ENCODE measurements around the gene B4GALT7. TPM values are rescaled to one million over a fixed set of nuclear protein-coding genes. Genes with fewer than 3 reads are reported as not detected.

B4GALT7 gene
- polyA plus RNA-seq, 1 of the 3 experiments (the other 2 are of a cell fraction): 37.5 TPM

DNA sequence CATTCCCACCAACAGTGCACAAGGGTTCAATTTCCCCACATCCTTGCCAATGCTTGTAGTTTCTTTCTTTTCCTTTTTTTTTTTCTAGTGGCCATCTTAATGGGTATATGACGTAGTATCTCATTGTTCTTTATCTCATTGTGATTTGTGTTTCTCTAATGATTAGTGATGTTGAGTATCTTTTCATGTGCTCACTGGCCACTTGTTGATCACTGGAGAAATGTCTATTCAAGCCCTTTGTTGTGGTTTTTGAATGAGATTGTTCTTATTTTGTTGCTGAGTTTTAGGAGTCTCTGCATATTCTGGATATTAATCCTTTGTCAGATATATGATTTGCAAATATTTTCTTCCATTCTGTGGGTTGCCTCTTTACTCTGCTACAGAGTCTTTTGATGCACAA, 9.5 kb upstream of the B4GALT7 start (continued):
- TF ChIP-seq, protein P1, sequence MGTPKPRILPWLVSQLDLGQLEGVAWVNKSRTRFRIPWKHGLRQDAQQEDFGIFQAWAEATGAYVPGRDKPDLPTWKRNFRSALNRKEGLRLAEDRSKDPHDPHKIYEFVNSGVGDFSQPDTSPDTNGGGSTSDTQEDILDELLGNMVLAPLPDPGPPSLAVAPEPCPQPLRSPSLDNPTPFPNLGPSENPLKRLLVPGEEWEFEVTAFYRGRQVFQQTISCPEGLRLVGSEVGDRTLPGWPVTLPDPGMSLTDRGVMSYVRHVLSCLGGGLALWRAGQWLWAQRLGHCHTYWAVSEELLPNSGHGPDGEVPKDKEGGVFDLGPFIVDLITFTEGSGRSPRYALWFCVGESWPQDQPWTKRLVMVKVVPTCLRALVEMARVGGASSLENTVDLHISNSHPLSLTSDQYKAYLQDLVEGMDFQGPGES (IDR thresholded peaks at IDR 0.05; ENCODE audit: low read depth, low read length): no peak
- TF ChIP-seq YY1 (IDR thresholded peaks at IDR 0.05; ENCODE audit: low read depth): no peak
- no peak for TF ChIP-seq RCOR1 (IDR thresholded peaks at IDR 0.05; ENCODE audit: low read length)
- TF ChIP-seq TEAD4 (IDR thresholded peaks at IDR 0.05; ENCODE audit: borderline replicate concordance, insufficient read depth): no peak

DNA sequence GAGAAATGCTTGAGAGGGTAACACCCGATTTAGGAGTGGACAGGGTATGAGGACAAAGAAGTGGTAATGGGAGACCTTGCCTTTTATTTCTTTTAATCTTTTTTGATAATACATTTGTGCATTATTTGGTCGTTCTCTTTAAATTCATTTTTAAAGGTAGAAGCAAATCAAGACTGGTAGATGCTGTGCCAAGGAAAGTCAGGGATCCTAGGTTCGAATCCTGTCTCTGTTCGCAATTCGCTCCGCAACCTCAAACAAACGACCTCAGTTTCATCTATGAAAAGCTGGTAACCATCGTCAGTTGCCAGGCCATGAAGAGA, 8.3 kb upstream of the B4GALT7 start:
- no peak for DNase-seq
- ChIA-PET POLR2A (interaction anchor here (1.4 kb wide), 1 partner anchor 16 kb away, joined by 4 read pairs; no protein-coding TSS in a partner anchor), CTCF (no interaction called here)
- Histone ChIP-seq H3K36me3 (replicated peaks in 1 of 2; ENCODE audit: control insufficient read depth in 1 of 2, insufficient read depth in 2 of 2, low read length in 1 of 2) (peaks cover 32 to 36% of the 10 kb centered on the region in 2 experiments), H3K4me2 (peak overlapping the region; percentile 77), H3K27ac (ENCODE audit: low read depth in 2 of 2, low read length in 1 of 2) (no peak overlapping the region), H3K9me2 (no peaks in the 10 kb centered on the region), H3K9ac (no peak overlapping the region; the same call in 1 of the 2 replicates), H3K9me3 (no peaks in the 10 kb centered on the region), H3F3A (replicated peaks; ENCODE audit: insufficient read depth) (peaks cover 9% of the 10 kb centered on the region), H3K4me1 (ENCODE audit: control insufficient read depth in 1 of 2, insufficient read depth in 2 of 2, low read depth in 1 of 2, low read length in 1 of 2) (peaks cover 7 to 9% of the 10 kb centered on the region in 2 experiments; a peak in 2 of 4 replicates), H3K4me3 (ENCODE audit: low read depth in 2 of 2, low read length in 1 of 2) (peak overlapping the region; percentile 69 to 86), H3K79me2 (ENCODE audit: insufficient read depth) (peaks cover 24% of the 10 kb centered on the region), H2AFZ (ENCODE audit: low read depth) (peak overlapping the region; percentile 67; the same call in 1 of the 2 replicates), H4K20me1 (ENCODE audit: insufficient read depth) (peaks cover 6% of the 10 kb centered on the region; the same call in 1 of the 2 replicates), H3K27me3 (ENCODE audit: insufficient read depth) (peaks cover 14% of the 10 kb centered on the region)
- 5% methylated on average over 8 of the region's 8 CpGs for WGBS (ENCODE audit: low lambda C conversion rate)
- TF ChIP-seq, protein P1 (IDR thresholded peaks at IDR 0.05; ENCODE audit: low read depth, low read length): no peak
- TF ChIP-seq, protein P2, sequence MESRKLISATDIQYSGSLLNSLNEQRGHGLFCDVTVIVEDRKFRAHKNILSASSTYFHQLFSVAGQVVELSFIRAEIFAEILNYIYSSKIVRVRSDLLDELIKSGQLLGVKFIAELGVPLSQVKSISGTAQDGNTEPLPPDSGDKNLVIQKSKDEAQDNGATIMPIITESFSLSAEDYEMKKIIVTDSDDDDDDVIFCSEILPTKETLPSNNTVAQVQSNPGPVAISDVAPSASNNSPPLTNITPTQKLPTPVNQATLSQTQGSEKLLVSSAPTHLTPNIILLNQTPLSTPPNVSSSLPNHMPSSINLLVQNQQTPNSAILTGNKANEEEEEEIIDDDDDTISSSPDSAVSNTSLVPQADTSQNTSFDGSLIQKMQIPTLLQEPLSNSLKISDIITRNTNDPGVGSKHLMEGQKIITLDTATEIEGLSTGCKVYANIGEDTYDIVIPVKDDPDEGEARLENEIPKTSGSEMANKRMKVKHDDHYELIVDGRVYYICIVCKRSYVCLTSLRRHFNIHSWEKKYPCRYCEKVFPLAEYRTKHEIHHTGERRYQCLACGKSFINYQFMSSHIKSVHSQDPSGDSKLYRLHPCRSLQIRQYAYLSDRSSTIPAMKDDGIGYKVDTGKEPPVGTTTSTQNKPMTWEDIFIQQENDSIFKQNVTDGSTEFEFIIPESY (IDR thresholded peaks at IDR 0.05; ENCODE audit: borderline replicate concordance, low read depth): no peak
- TF ChIP-seq TAF1 (IDR thresholded peaks at IDR 0.05; ENCODE audit: borderline replicate concordance, low read depth, low read length): no peak
- TF ChIP-seq RXRA (IDR thresholded peaks at IDR 0.05; ENCODE audit: borderline replicate concordance, low read depth): no peak
- TF ChIP-seq, protein P3, sequence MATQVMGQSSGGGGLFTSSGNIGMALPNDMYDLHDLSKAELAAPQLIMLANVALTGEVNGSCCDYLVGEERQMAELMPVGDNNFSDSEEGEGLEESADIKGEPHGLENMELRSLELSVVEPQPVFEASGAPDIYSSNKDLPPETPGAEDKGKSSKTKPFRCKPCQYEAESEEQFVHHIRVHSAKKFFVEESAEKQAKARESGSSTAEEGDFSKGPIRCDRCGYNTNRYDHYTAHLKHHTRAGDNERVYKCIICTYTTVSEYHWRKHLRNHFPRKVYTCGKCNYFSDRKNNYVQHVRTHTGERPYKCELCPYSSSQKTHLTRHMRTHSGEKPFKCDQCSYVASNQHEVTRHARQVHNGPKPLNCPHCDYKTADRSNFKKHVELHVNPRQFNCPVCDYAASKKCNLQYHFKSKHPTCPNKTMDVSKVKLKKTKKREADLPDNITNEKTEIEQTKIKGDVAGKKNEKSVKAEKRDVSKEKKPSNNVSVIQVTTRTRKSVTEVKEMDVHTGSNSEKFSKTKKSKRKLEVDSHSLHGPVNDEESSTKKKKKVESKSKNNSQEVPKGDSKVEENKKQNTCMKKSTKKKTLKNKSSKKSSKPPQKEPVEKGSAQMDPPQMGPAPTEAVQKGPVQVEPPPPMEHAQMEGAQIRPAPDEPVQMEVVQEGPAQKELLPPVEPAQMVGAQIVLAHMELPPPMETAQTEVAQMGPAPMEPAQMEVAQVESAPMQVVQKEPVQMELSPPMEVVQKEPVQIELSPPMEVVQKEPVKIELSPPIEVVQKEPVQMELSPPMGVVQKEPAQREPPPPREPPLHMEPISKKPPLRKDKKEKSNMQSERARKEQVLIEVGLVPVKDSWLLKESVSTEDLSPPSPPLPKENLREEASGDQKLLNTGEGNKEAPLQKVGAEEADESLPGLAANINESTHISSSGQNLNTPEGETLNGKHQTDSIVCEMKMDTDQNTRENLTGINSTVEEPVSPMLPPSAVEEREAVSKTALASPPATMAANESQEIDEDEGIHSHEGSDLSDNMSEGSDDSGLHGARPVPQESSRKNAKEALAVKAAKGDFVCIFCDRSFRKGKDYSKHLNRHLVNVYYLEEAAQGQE (IDR thresholded peaks at IDR 0.05; ENCODE audit: low read depth, low read length): no peak
- TF ChIP-seq, protein P4, sequence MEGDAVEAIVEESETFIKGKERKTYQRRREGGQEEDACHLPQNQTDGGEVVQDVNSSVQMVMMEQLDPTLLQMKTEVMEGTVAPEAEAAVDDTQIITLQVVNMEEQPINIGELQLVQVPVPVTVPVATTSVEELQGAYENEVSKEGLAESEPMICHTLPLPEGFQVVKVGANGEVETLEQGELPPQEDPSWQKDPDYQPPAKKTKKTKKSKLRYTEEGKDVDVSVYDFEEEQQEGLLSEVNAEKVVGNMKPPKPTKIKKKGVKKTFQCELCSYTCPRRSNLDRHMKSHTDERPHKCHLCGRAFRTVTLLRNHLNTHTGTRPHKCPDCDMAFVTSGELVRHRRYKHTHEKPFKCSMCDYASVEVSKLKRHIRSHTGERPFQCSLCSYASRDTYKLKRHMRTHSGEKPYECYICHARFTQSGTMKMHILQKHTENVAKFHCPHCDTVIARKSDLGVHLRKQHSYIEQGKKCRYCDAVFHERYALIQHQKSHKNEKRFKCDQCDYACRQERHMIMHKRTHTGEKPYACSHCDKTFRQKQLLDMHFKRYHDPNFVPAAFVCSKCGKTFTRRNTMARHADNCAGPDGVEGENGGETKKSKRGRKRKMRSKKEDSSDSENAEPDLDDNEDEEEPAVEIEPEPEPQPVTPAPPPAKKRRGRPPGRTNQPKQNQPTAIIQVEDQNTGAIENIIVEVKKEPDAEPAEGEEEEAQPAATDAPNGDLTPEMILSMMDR (IDR thresholded peaks at IDR 0.05): no peak
